Pancreas (tissue), 10 donors: ENCODE measurements around the gene BUB3. TPM values are rescaled to one million over a fixed set of nuclear protein-coding genes. Genes with fewer than 3 reads are reported as not detected.

ENCODE experiments used
- ATAC-seq, 4 donors: fragments of 200-7000 bp; cut with Tn5 transposase; one replicate each; pipeline versions ENCODE4 v1.8.0 to v1.9.1; 2020; ENCODE audit warnings: mild to moderate bottlenecking in 4 of 4, moderate library complexity in 4 of 4
- DNase-seq, 6 donors: peaks; one replicate each; pipeline ENCODE4 v3.0.0-alpha.2; 2020
- FAIRE-seq: peaks from 2 replicates; lab custom pipeline; 2012; peaks lifted over from hg19 to GRCh38; lab: Jason Lieb, UNC
- H3K27ac ChIP-seq, 4 donors: fragments of 200-600 bp; sonication (generic); 1 replicate in 3 of 4; 2 replicates in 1 of 4; pipeline versions ENCODE4 v1.5.0 to v1.8.0; 2020
- H3K27me3 ChIP-seq, 4 donors: fragments of 200-600 bp; one replicate each; pipeline ENCODE4 v1.8.0; 2021
- H3K36me3 ChIP-seq, 3 donors: fragments of 200-600 bp; sonication (generic) in 1 of 3; one replicate each; pipeline versions ENCODE4 v1.5.0 to v1.8.0; 2020 to 2021
- H3K4me1 ChIP-seq, 3 donors: fragments of 200-600 bp; one replicate each; pipeline ENCODE4 v1.8.0; 2021
- H3K4me3 ChIP-seq, 4 donors: fragments of 200-600 bp; sonication (generic) in 2 of 4; one replicate each; pipeline versions ENCODE4 v1.5.0 to v1.8.0; 2020 to 2021
- H3K9me3 ChIP-seq, 4 donors: fragments of 200-600 bp; one replicate each; pipeline ENCODE4 v1.8.0; 2021
- WGBS, 2 donors: extraction: QIAGEN DNeasy Blood & Tissue Kit; methylation state at CpG; one replicate each; pipeline ENCODE4 v1.1.7; 2013; 5-methylcytosine and 5-hydroxymethylcytosine counted together
- intact Hi-C, 3 donors: fragments of 100-400 bp; cut with DNase I; formaldehyde crosslinking; loops; one replicate each; pipeline versions ENCODE4 v1.11.1 to v1.14.2; 2022
- polyA plus RNA-seq, 2 donors: library from polyadenylated mRNA; stranded (reverse); fragments of 200-250 nt; gene quantifications; one replicate each; pipeline ENCODE4 v1.2.3, GENCODE V29; 2013
- total RNA-seq, 6 donors: library from RNA; stranded (reverse); fragmentation: NEBNext Ultra II Directional in 4 of 6; extraction: Animal tissue kit (Norgen Biotek cat#: 25700) in 4 of 6; gene quantifications; one replicate each; pipeline versions ENCODE4 v1.2.1 to v1.2.4, GENCODE V29; 2021 to 2023
- TF ChIP-seq, protein P1 (sequence below), 4 donors: fragments of 200-600 bp; sonication (generic) in 3 of 4; IDR thresholded peaks; one replicate each; pipeline versions ENCODE4 v1.5.0 to v1.8.0; 2021; ENCODE audit warnings: antibody characterized with exemption in 4 of 4
- donor health status: healthy with polysubstance abuse.
- donor health status: DM: no; HTN: no; CAD: no; lungs with moderate emphysema.
- donor health status: DM: no; HTN: no; CAD: no.
- donor health status: control.
- donor health status: control.
- donor health status: Bipolar disorder and iron deficiency.
- donor health status: DM: yes; HTN: yes; CAD: no.
- donor health status: DM: no; HTN: no; CAD: no.
- donor health status: DM: no; HTN: no; CAD: no.
- donor health status: DM: yes; HTN: yes; CAD: no.

The BUB3 gene, protein sequence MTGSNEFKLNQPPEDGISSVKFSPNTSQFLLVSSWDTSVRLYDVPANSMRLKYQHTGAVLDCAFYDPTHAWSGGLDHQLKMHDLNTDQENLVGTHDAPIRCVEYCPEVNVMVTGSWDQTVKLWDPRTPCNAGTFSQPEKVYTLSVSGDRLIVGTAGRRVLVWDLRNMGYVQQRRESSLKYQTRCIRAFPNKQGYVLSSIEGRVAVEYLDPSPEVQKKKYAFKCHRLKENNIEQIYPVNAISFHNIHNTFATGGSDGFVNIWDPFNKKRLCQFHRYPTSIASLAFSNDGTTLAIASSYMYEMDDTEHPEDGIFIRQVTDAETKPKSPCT
- total RNA-seq, result 10 to 100 TPM; 15.9 to 33.8 (median 24.0) TPM
- polyA plus RNA-seq, result 10 to 100 TPM in 1 of 2 donors, 1 to 10 TPM in 1; 10.0 to 24.5 TPM

DNA sequence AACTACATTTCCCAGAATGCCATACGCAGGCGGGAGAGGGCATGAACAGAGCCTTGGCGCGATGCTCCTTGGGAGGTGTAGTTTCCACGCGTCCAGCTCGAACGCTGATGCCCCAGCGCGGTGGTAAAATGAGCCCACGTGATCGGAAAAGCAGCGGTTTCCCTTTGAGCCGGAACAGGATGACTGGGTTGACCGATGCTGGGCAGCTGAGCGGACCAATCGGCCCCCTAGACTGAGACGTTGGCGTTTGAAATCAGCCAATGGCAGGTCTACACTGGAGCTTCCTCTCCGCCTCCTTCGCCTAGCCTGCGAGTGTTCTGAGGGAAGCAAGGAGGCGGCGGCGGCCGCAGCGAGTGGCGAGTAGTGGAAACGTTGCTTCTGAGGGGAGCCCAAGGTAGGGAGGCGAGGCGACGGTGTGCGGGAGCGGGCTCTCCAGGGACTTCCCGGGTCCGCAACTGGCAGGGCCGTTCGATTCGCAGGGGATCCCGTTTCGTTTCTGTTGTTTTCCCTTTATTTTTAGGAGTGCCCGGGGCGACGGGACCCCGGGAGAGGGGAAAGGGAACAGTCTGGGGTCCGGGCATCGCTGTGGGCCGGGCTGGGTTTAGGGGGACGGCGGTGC lies at the start of gene BUB3:
TSS of gene BUB3 (plus strand) at position 311 of the 619 bp plus-strand sequence. CDS start 516 bp downstream, outside the sequence.
- H3K27me3 ChIP-seq, result peaks cover 0 to 30% (median 12%) of the 10 kb centered on the region in 4 donors
- intact Hi-C loops, result no loop called here
- peak; percentile 98 for FAIRE-seq
- H3K4me3 ChIP-seq, result peak within 1 kb of the TSS; percentile 65 to 98 (median 88)
- H3K27ac ChIP-seq, result peak within 1 kb of the TSS; percentile 54 to 82 (median 68)
- peaks cover 0 to 3% (median 0%) of the 10 kb centered on the region in 3 donors for H3K36me3 ChIP-seq
- H3K9me3 ChIP-seq, result no peaks in the 10 kb centered on the region
- TF ChIP-seq, protein P1, sequence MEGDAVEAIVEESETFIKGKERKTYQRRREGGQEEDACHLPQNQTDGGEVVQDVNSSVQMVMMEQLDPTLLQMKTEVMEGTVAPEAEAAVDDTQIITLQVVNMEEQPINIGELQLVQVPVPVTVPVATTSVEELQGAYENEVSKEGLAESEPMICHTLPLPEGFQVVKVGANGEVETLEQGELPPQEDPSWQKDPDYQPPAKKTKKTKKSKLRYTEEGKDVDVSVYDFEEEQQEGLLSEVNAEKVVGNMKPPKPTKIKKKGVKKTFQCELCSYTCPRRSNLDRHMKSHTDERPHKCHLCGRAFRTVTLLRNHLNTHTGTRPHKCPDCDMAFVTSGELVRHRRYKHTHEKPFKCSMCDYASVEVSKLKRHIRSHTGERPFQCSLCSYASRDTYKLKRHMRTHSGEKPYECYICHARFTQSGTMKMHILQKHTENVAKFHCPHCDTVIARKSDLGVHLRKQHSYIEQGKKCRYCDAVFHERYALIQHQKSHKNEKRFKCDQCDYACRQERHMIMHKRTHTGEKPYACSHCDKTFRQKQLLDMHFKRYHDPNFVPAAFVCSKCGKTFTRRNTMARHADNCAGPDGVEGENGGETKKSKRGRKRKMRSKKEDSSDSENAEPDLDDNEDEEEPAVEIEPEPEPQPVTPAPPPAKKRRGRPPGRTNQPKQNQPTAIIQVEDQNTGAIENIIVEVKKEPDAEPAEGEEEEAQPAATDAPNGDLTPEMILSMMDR (IDR thresholded peaks at IDR 0.05), result peak in 2 of 4 donors; percentile 7 to 15
- ATAC-seq, result peak; percentile 95 to 98 (median 98)
- peaks cover 3 to 27% (median 9%) of the 10 kb centered on the region in 3 donors for H3K4me1 ChIP-seq
- peak; percentile 89 to 99 (median 98) for DNase-seq
- 0% methylated on average over 45 to 50 of the region's 50 CpGs for WGBS, 2 donors

DNA sequence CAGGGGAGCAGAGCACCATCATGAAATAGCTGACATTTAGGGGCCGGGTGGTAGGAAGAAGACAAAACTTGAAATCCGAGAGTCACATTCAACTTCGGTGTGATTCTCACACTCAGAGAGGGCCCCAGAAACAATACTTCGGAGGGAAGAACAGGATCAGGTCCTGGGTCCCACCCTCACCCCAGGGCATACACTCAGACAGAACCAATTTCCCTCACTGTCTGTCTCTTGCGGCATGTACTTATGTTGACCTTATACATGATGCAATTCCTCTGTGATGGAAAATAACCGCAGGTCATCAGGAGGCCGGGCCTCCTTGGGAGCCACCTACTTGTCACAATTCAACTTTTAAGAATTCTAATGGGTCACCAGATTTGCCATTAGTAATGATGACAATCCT lies 44.7 kb upstream of the BUB3 start:
- no peaks in the 10 kb centered on the region for H3K9me3 ChIP-seq
- intact Hi-C loops, result no loop called here
- H3K4me3 ChIP-seq, result no peak overlapping the region
- H3K27ac ChIP-seq, result no peak overlapping the region
- no peaks in the 10 kb centered on the region for H3K36me3 ChIP-seq
- DNase-seq (no peak), FAIRE-seq (no peak), ATAC-seq (no peak)
- no peaks in the 10 kb centered on the region for H3K27me3 ChIP-seq
- H3K4me1 ChIP-seq, result no peaks in the 10 kb centered on the region
- WGBS, 2 donors, result 60 to 65% methylated on average over 7 of the region's 7 CpGs
- TF ChIP-seq, protein P1 (IDR thresholded peaks at IDR 0.05), result no peak

- DNase-seq, result no peak
- no peak for FAIRE-seq
Observed at GRCh38 chr10:123117644-123118417, 36.4 kb upstream of the BUB3 start.

GRCh38 chr10:123119081-123119480 lies 35.1 kb upstream of the BUB3 start:
- Histone ChIP-seq H3K9me3 (no peaks in the 10 kb centered on the region), H3K27me3 (peaks cover 0 to 12% (median 5%) of the 10 kb centered on the region in 4 donors), H3K4me1 (no peaks in the 10 kb centered on the region), H3K36me3 (no peaks in the 10 kb centered on the region), H3K27ac (no peak overlapping the region), H3K4me3 (no peak overlapping the region)
- FAIRE-seq (no peak), ATAC-seq (no peak), DNase-seq (no peak)
- 55 to 58% methylated on average over 8 of the region's 8 CpGs for WGBS, 2 donors
- intact Hi-C loops, result no loop called here
- TF ChIP-seq, protein P1 (IDR thresholded peaks at IDR 0.05), result no peak

More at GRCh38 chr10:123117644-123118417, 36.4 kb upstream of the BUB3 start:
- no peak for ATAC-seq
- WGBS, 2 donors, result 24 to 27% methylated on average over 26 of the region's 26 CpGs
- no peaks in the 10 kb centered on the region for H3K4me1 ChIP-seq
- TF ChIP-seq, protein P1 (IDR thresholded peaks at IDR 0.05), result no peak
- H3K27ac ChIP-seq, result no peak overlapping the region
- H3K4me3 ChIP-seq, result no peak overlapping the region
- H3K27me3 ChIP-seq, result peaks cover 0 to 12% (median 5%) of the 10 kb centered on the region in 4 donors
- H3K9me3 ChIP-seq, result no peaks in the 10 kb centered on the region
- intact Hi-C loops, result no loop called here
- H3K36me3 ChIP-seq, result no peaks in the 10 kb centered on the region
